GM19240 (cell line): ENCODE measurements around the gene ZNF784.

Experiments
- DNase-seq: peaks from one replicate; pipeline ENCODE4 v3.0.0; 2011; ENCODE audit warnings: low spot score; ENCODE audit not compliant: insufficient read length

Gene ZNF784

DNA sequence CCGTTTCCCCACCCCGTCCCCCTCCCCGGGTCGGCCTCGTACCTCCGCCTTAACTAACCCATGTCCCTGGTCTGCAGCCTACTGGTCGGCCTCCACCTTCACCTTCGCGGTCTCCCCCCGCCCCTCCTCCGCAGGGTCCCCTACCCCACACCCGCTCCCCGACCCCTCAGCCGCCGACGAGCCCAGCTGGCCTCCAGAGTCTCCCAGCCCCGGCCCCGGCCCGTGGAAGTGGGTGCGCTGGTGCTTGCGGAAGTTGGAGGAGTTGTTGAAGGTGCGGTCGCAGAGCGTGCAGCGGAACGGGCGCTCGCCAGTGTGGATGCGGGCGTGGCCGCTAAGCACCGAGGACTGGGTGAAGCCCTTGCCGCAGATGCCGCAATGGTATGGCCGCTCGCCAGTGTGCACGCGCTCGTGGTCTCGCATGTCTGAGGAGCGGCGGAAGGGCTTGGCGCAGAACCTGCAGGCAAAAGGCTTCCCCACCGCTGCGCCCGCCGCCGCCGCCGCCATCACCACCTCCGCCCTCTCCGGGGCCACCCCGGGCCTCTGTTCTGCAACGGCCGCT, 2.6 kb downstream of the ZNF784 start:
- no peak for DNase-seq

DNA sequence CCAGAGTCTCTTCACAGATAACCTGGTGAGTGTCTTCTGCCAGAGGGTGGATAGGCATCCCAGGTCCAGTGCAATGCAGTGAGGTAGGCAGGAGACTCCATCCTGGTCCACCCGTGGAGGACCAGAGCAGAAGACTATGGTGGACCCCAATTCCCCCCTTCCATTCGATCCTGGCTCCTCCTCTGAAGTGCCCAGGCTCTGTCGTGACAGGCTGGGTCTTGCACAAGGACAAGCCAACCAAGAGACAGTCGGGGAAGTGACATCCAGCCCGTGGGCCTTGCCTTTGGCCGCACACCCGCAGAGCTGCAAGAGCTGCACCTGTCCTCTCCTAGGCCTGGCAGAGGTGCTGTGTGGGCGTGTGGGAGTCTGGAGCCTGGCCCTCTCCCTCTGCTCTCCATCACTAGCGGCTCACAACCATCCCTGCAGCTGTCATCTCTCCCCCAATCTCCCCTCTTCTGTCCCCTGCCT, 3.1 kb downstream of the ZNF784 start:
- DNase-seq: no peak

DNA sequence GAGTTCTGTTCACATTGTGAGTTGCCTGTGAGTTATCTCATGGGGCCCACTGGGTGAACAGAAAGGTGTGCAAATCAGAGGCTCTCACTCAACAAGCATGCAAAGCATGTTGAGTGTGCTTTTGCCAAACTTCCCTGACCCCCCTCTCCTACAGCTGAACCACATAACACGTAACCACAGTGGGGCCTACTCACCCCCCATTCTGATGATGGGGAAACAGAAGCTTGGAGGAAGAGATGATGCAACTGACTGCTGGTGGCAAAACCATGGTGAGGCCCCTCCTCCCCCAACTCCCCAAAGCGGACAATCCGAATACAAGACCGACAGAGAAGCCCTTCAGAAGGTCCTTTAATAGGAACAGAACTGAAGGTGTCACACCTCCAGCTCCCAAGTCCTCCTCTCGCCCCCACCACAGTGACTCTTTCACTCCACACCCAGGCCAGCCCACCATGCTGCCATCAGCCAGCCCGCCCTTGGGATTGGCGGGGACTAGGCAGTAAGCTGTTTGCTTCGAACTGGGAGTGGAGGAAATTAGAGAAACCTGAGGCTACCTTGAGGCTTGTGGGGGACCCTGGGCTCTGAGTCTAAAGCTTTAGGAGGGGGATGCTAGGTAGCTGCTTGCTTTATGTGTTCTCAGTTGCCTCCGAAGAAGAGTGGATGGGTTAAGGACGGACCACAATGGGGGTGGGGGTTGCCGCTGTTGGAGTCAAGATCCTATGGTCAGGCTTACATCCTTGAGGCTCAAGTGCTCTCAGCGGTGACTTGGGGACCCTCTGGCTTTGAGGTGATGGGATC, 3.8 kb downstream of the ZNF784 start:
- DNase-seq: no peak

DNA sequence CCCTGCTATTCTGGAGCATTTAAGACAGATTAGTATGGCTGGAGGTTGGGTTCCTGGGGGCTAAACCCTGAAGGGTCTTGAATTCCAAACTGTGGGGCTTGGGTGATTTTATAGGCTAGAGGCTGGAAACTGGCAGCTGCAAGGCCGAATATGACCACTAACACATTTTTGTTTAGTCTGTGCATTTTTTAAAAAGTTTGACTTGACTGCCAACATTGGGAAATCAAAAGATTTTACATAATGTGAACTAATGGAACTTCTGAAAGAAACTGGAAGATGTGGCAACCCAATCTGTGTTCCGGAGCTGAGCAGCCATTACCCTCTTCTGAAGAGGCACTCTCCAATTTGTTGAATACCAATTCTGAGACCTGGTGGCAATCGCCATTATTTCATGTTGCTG, 5.1 kb downstream of the ZNF784 start:
- DNase-seq: no peak

DNA sequence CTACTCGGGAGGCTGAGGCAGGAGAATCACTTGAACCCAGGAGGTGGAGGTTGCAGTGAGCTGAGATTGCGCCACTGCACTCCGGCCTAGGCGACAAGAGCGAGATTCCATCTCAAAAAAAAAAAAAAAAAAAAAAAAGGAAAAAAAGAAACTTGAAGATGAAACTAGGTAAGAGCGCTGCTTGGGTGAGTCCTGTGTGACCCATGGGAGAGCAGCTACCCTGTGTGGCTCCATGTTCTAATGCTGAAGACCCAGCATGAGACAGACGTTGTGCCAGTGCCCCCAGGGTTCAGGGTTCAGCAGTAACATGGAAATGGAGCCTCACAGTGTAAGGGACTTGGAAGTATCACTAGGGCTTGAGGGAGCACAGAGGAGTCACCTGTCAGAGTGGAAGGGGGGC, 5.9 kb downstream of the ZNF784 start:
- no peak for DNase-seq

DNA sequence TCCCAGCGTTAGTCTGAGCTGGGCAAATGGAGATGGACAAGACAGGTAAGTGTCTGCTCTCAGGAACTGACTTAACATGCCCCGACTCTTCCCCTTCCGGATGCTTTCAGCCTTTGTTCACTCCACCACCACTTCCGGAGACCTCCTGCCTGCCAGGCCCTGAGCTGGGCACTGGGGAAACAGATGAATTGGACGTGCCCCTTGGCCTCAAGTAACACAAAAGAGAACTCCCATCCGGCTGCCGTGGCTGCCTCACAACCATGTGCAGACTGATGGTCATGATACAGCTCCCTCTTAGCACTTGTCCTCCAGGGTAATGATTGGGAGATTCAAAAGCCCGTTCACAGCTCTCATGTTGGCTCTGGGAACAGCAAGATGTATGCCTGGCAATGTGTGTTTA, 6.9 kb downstream of the ZNF784 start:
- no peak for DNase-seq

DNA sequence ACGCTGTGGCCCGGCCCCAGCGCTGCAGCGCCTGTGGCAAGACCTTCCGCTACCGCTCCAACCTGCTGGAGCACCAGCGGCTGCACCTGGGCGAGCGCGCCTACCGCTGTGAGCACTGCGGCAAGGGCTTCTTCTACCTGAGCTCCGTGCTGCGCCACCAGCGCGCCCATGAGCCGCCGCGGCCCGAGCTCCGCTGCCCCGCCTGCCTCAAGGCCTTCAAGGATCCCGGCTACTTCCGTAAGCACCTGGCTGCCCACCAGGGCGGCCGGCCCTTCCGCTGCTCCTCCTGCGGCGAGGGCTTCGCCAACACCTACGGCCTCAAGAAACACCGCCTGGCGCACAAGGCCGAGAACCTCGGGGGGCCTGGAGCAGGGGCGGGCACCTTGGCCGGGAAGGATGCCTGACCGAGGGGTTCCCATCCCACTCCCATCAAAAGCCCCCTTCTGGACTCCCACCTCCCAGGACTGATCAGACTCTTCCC, 7.9 kb downstream of the ZNF784 start:
- no peak for DNase-seq

DNA sequence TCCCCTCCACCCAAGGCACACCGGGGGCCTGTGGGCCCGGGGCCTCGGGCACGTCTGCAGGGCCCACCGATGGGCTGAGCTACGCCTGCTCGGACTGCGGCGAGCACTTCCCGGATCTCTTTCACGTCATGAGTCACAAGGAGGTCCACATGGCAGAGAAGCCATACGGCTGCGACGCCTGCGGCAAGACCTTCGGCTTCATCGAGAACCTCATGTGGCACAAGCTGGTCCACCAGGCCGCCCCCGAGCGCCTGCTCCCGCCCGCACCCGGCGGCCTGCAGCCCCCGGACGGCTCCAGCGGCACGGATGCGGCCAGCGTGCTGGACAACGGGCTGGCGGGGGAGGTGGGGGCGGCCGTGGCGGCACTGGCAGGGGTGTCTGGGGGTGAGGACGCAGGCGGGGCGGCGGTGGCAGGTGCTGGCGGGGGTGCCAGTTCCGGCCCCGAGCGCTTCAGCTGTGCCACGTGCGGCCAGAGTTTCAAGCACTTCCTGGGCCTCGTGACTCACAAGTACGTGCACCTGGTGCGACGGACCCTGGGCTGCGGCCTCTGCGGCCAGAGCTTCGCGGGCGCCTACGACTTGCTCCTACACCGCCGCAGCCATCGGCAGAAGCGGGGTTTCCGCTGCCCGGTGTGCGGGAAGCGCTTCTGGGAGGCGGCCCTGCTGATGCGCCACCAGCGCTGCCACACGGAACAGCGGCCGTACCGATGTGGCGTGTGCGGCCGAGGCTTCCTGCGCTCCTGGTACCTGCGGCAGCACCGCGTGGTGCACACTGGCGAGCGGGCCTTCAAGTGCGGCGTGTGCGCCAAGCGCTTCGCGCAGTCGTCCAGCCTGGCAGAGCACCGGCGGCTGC, 8.6 kb downstream of the ZNF784 start:
- no peak for DNase-seq

DNA sequence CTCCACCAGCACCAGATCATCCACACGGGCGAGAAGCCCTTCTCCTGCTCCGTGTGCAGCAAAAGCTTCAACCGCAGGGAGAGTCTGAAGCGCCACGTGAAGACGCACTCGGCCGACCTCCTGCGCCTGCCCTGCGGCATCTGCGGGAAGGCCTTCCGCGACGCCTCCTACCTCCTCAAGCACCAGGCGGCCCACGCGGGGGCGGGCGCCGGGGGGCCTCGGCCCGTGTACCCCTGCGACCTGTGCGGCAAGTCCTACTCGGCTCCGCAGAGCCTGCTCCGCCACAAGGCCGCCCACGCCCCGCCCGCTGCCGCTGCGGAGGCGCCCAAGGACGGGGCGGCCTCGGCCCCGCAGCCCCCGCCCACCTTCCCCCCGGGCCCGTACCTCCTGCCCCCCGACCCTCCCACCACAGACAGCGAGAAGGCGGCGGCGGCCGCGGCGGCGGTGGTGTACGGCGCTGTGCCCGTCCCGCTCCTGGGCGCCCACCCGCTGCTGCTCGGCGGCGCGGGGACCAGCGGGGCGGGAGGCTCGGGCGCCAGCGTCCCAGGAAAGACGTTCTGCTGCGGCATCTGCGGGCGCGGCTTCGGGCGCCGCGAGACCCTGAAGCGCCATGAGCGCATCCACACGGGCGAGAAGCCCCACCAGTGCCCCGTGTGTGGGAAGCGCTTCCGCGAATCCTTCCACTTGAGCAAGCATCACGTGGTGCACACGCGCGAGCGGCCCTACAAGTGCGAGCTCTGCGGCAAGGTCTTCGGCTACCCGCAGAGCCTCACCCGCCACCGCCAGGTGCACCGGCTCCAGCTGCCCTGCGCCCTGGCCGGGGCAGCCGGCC, 9.4 kb downstream of the ZNF784 start:
- no peak for DNase-seq

DNA sequence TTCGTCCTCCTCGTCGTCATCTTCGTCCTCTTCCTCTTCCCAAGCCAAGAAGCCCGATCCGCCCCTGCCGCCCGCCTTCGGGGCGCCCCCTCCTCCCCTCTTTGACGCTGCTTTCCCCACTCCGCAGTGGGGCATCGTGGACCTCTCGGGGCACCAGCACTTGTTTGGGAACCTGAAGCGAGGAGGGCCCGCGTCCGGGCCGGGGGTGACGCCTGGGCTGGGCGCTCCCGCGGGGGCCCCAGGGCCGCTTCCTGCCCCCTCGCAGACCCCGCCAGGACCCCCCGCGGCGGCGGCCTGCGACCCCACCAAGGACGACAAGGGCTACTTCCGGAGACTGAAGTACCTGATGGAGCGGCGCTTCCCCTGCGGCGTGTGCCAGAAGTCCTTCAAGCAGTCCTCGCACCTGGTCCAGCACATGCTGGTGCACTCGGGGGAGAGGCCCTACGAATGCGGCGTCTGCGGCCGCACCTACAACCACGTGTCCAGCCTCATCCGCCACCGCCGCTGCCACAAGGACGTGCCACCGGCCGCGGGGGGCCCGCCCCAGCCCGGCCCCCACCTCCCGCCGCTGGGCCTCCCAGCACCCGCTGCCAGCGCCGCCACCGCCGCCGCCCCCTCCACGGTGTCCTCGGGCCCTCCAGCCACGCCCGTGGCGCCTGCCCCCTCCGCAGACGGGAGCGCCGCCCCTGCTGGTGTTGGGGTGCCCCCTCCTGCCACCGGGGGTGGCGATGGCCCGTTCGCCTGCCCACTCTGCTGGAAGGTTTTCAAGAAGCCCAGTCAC, 10.2 kb downstream of the ZNF784 start:
- no peak for DNase-seq

DNA sequence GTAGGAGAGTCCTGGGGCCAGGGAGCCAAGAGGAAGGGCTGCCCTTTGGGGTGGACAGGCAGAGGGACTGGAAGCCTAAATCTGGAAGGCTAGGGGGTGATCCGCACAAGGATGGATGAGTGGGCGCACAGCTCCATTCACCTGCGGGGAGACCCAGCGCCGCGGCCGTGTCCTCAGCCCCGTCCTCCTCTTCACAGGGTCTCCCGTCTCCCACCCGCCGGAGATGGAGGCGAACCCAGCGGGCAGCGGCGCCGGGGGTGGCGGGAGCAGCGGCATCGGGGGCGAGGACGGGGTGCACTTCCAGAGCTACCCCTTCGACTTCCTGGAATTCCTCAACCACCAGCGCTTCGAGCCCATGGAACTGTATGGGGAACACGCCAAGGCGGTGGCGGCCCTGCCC, 11.0 kb downstream of the ZNF784 start:
- DNase-seq: no peak

DNA sequence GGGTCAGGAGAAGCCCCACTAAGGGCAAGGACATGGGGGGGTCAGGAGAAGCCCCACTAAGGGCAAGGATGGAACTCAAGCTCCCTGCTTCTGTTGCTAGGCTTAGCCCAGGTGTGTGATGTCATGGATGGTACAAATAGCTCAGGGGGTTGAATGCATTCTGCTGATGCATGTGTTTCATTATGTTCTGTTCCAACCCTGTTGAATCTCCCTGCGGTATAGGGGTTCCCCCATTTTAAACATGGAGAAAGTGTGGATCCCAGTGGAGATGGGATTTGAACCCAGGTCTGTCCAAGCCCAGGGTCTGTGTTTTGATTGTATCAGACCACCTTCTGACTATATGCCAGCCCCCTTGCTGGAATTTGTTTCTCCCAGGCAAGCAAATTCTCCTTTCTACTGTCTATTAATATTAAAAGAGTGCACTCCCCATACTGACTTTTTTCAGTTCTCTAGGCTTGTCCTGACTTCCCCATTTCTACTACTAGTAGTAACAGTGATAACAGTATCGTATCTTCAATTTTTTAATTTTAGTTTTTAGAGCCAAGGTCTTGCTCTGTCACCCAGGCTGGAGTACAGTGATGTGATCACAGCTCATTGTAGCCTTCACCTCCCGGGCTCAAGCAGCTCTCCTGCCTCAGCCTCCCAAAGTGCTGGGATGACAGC, 12.3 kb downstream of the ZNF784 start:
- DNase-seq: no peak

DNA sequence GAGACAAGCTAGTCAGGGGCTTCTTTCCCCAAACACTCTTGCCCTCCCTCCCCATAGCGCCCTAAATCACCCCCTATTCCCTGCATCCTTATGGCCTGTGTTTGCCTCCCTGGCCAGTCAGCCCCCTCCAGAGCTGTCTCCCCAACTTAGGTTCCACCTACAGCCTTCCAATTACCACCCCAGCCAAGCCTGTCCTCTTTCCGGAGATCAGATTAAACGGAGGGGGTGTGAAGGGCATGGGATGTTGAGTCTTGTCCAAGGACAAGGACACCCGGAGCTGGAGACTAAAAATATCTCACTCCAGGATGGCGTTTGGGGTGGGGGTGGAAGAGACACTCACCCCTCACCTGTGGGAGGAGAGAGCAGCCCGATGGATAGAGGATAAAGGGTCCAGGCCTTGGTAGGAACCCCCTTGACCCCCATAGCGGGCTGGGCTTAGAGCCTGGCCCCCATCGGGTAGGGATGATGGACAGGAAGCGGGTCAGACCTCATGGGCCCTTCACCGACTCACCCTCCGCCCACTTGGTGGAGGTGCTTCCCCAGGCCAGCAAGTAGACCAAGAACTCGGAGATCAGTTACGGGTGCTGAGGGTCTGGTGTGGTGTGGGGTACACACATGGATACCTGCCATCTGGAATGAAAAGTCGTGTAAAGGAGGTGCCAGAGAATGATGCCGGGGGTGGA, 12.9 kb downstream of the ZNF784 start:
- no peak for DNase-seq

DNA sequence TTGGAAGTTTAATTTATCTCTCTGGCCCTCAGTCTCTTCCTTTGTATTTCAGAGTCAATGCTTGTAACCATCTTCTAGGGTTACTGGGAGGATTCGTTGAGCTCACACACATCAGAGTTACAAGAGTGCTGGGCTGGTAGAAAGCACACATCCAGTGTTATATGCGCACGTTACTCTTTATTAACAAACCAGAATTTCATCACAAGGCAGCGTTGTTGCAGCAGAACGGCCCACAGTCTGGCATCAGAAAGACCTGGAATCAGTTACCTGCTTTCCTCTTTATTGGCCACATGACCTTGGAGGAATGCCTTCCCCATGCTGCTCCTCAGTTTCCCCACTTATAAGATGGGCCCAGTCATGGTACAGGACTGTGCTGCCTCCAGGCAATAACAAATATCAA, 15.0 kb downstream of the ZNF784 start:
- DNase-seq: no peak

DNA sequence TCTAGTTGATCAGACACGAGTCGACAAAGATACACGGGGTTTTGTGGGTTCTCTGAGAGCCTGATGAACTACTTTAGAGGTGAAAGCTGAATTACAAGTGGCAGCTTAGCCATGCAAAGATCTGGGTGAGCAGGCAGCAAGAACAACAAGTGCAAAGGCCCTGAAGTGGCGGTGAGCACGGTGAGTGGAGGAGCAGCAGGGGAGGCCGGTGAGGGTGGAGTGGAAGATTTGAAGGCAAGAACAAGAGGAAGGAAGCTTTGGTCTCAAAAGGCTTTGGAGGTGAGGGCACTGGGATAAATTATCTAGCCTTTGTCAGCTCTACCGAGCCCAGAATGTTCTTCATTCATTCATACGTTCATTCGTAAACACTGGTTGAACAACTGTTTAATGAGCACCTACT, 17.5 kb downstream of the ZNF784 start:
- no peak for DNase-seq

DNA sequence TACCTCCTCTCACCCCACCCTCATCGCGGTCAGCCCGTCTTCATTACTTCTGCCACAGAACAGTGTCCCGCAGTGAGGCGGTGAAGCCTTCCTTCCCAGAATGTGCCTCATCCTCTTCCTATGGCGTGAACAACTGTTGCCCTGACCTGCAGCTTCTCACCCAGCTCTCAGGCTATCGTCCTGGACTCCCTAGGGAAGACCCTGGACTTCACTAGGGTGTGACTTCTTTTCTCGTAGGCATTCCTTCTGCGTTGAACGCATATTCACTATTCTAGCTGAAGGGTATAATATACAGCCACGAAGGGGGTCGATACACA, 17.9 kb downstream of the ZNF784 start:
- DNase-seq: no peak

DNA sequence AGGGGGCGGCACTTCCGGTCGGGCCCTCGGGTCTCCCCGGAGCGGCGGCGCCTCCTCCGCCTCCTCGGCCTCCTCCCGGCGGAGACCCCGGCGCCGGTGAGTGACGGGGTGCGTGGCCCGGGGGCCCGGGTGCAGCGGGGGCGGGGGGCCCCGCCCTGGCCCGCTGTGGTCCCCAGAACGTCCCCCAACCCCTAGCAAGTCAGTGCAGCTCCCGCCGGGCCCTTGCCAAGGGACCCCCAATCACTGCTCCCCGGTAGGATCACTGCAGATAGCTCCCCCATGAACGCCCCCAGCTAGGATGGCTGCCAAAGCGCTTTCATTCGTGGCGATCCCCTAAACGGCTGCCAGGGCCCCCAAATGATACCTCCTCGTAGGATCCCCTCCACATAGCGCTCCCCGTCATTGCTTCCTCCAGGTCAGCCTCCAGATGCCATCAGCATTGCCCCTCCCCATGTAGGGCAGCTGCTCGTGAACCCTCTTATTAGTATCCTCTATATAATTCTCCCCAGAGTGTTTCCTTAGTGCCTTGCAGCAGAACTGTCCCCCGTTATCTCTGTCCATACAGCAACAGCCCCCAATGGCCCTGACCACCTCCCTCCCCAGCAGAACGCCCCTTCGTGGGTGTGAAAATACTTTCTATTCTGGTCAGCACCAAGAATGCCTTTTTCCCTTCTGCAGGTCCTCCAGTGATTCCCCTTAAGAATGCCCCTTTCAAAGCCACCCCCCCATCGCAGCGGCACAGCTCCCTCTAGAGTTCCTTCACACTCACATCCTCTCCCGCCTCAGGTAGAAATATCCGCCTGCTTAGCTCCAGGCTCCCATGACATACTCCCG, 18.5 kb downstream of the ZNF784 start, which contains the start of gene ZNF865:
ZNF865 (plus strand) TSS at position 11 of the 834 bp plus-strand sequence. CDS start 7,972 bp downstream, outside the sequence.
- DNase-seq: peak; percentile 69

DNA sequence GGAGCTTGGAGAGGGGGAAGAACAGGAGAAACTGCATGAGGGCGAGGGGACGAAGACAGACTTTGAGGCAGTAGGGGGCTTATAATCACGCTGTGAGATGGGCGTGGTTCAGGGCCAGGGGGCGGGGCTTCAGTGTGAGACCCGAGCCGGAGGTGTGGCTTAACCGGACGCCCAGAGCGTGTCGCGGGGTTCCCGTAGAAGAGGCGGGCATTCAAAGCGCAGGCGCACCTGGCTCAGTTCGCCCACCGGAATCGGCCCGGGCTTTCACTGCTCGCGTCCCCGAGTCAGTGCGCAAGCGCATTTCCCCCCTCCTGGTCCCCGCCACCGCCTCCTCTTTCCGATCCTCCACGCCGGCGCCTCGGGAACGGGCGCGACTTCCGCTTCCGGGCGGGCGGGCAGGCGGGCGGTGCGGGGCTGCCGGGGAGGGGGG, 19.1 kb downstream of the ZNF784 start:
- peak; percentile 92 for DNase-seq
